Fibroblast of lung (primary cell): ENCODE measurements around the gene NUBPL. TPM values are rescaled to one million over a fixed set of nuclear protein-coding genes. Genes with fewer than 3 reads are reported as not detected.

Experiments used
- DNase-seq, 2 donors: peaks; one replicate each; pipeline versions ENCODE4 v3.0.0 to v3.0.0-alpha.2; 2010; ENCODE audit warnings: low read depth in 2 of 2
- H2AFZ ChIP-seq: 2 replicates; pipeline ENCODE4 v1.5.1; 2012; ENCODE audit warnings: low read length, control low read depth, inconsistent platforms
- H3K27ac ChIP-seq: 2 replicates; pipeline ENCODE4 v1.5.1; 2011; ENCODE audit warnings: low read length, control low read depth; ENCODE audit not compliant: insufficient read depth
- H3K27me3 ChIP-seq: 2 replicates; pipeline ENCODE4 v1.5.1; 2011; ENCODE audit warnings: mild to moderate bottlenecking, low read length; ENCODE audit not compliant: control insufficient read depth, insufficient read depth
- H3K36me3 ChIP-seq: 2 replicates; pipeline ENCODE4 v1.5.1; 2011; ENCODE audit warnings: low read length; ENCODE audit not compliant: control insufficient read depth, insufficient read depth
- H3K4me1 ChIP-seq: 2 replicates; pipeline ENCODE4 v1.5.1; 2011; ENCODE audit warnings: low read length; ENCODE audit not compliant: control insufficient read depth, insufficient read depth; ENCODE audit errors: extremely low read depth
- H3K4me2 ChIP-seq: 2 replicates; pipeline ENCODE4 v1.5.1; 2011; ENCODE audit warnings: low read length, control low read depth; ENCODE audit not compliant: insufficient read depth; ENCODE audit errors: extremely low read depth
- H3K4me3 ChIP-seq, 4 experiments: fragments of 200-600 bp in 1 of 4; sonication (generic) in 1 of 4; replicated peaks in 1 of 4; 2 replicates each; pipeline ENCODE4 v1.5.1; 2011 to 2016; ENCODE audit warnings: low read length in 4 of 4, low read depth in 3 of 4, mild to moderate bottlenecking in 3 of 4, control low read depth in 2 of 4, inconsistent platforms in 1 of 4, mixed read lengths in 1 of 4; ENCODE audit not compliant: insufficient read depth in 1 of 4; ENCODE audit errors: control extremely low read depth in 1 of 4
- H3K79me2 ChIP-seq: 2 replicates; pipeline ENCODE4 v1.5.1; 2012; ENCODE audit warnings: mild to moderate bottlenecking, low read length, inconsistent platforms; ENCODE audit not compliant: control insufficient read depth, insufficient read depth
- H3K9ac ChIP-seq: 2 replicates; pipeline ENCODE4 v1.5.1; 2011; ENCODE audit warnings: mild to moderate bottlenecking, low read length, control low read depth; ENCODE audit not compliant: insufficient read depth
- H3K9me3 ChIP-seq: 2 replicates; pipeline ENCODE4 v1.5.1; 2012; ENCODE audit warnings: low read depth, low read length; ENCODE audit not compliant: control insufficient read depth, insufficient read depth
- H4K20me1 ChIP-seq: 2 replicates; pipeline ENCODE4 v1.5.1; 2011; ENCODE audit warnings: low read length; ENCODE audit not compliant: control insufficient read depth, insufficient read depth; ENCODE audit errors: extremely low read depth
- CTCF ChIP-seq, 2 donors: IDR thresholded peaks in 1 of 2; conservative IDR thresholded peaks in 1 of 2; 1 replicate in 1 of 2; 2 replicates in 1 of 2; pipeline ENCODE4 v1.5.1; 2011 to 2012; ENCODE audit warnings: low read length in 2 of 2, control low read depth in 1 of 2, inconsistent platforms in 1 of 2, low read depth in 1 of 2, mild to moderate bottlenecking in 1 of 2
- EZH2 ChIP-seq: IDR thresholded peaks from 2 replicates; pipeline ENCODE4 v1.5.1; 2012; ENCODE audit warnings: low read length, control low read depth, mild to moderate bottlenecking; ENCODE audit errors: missing control alignments
- polyA plus RNA-seq, 2 donors: library from polyadenylated mRNA; depleted of rRNA in 1 of 2; stranded (reverse) in 1 of 2; unstranded in 1 of 2; fragments of >200 nt; gene quantifications; 2 replicates each; pipeline ENCODE4 v1.2.1, GENCODE V29; 2011 to 2012; ENCODE audit warnings: missing spikeins in 1 of 2
- total RNA-seq: library from RNA; depleted of rRNA; stranded (reverse); fragments of >200 nt; gene quantifications from 2 replicates; pipeline ENCODE4 v1.2.1, GENCODE V29; 2014

NUBPL gene
- total and polyA plus RNA-seq, 2 donors (not counting 1 experiment from before 2014, with no cell fraction given): 9.0 to 10.7 TPM

GRCh38 chr14:31727797-31728196, 166.6 kb downstream of the NUBPL start:
- Histone ChIP-seq H3K4me2 (no peak overlapping the region), H4K20me1 (no peaks in the 10 kb centered on the region), H3K27ac (no peak overlapping the region), H3K9me3 (no peaks in the 10 kb centered on the region), H2AFZ (no peak overlapping the region), H3K4me1 (no peaks in the 10 kb centered on the region), H3K9ac (no peak overlapping the region), H3K36me3 (no peaks in the 10 kb centered on the region), H3K4me3 (no peak overlapping the region), H3K27me3 (no peaks in the 10 kb centered on the region), H3K79me2 (no peaks in the 10 kb centered on the region)
- no peak for DNase-seq
- TF ChIP-seq EZH2: no peak
- TF ChIP-seq CTCF (conservative IDR thresholded peaks at IDR 0.05 in 1 of 2, IDR thresholded peaks at IDR 0.05 in 1 of 2; ENCODE audit: low read depth in 1 of 2, low read length in 2 of 2): no peak

GRCh38 chr14:31740688-31741087, 179.5 kb downstream of the NUBPL start:
- Histone ChIP-seq H3K9ac (no peak overlapping the region), H3K36me3 (no peaks in the 10 kb centered on the region), H3K4me2 (no peak overlapping the region), H3K27me3 (no peaks in the 10 kb centered on the region), H3K9me3 (no peaks in the 10 kb centered on the region), H2AFZ (no peak overlapping the region), H3K4me1 (no peaks in the 10 kb centered on the region), H3K27ac (no peak overlapping the region), H3K79me2 (no peaks in the 10 kb centered on the region), H3K4me3 (no peak overlapping the region), H4K20me1 (no peaks in the 10 kb centered on the region)
- TF ChIP-seq CTCF (conservative IDR thresholded peaks at IDR 0.05 in 1 of 2, IDR thresholded peaks at IDR 0.05 in 1 of 2; ENCODE audit: low read depth in 1 of 2, low read length in 2 of 2) (no peak), EZH2 (no peak)
- DNase-seq: no peak

GRCh38 chr14:31745741-31746140, 184.5 kb downstream of the NUBPL start:
- H3K79me2 ChIP-seq: no peaks in the 10 kb centered on the region
- no peak for DNase-seq
- no peak overlapping the region for H3K9ac ChIP-seq
- H3K9me3 ChIP-seq: no peaks in the 10 kb centered on the region
- H3K4me2 ChIP-seq: no peak overlapping the region
- no peak overlapping the region for H3K4me3 ChIP-seq
- no peaks in the 10 kb centered on the region for H3K36me3 ChIP-seq
- H4K20me1 ChIP-seq: no peaks in the 10 kb centered on the region
- H2AFZ ChIP-seq: no peak overlapping the region
- no peaks in the 10 kb centered on the region for H3K27me3 ChIP-seq
- TF ChIP-seq CTCF (conservative IDR thresholded peaks at IDR 0.05 in 1 of 2, IDR thresholded peaks at IDR 0.05 in 1 of 2; ENCODE audit: low read depth in 1 of 2, low read length in 2 of 2) (no peak), EZH2 (no peak)
- no peak overlapping the region for H3K27ac ChIP-seq
- no peaks in the 10 kb centered on the region for H3K4me1 ChIP-seq
